K562 (cell line): ENCODE measurements around the gene RBPMS2. TPM values are rescaled to one million over a fixed set of nuclear protein-coding genes. Genes with fewer than 3 reads are reported as not detected.

Source experiments
- ATAC-seq: fragments of 200-7000 bp; cut with Tn5 transposase; 3 replicates; pipeline ENCODE4 v1.9.1; 2020; ENCODE audit warnings: moderate library complexity
- BruUV-seq: library from RNA; stranded (reverse); fragments of 400-500 nt; replicated peaks from 2 replicates; lab custom pipeline; 2021; lab: Mats Ljungman, UMichigan
- CTCF ChIA-PET: fragments of 300-600 bp; formaldehyde crosslinking; extraction: SDS; loops from one replicate; lab custom pipeline; 2021; ENCODE audit warnings: low intra/inter-chr PET ratio; lab: Yijun Ruan, JAX
- POLR2A ChIA-PET: fragments of 300-600, 350-650 bp; sonication (Branson Sonifier 250); formaldehyde crosslinking; extraction: SDS; loops from one replicate; lab custom pipeline; 2021; ENCODE audit warnings: antibody characterized with exemption, inconsistent platforms; lab: Yijun Ruan, JAX
- DNase-seq, 4 experiments: peaks; one replicate each; pipeline versions ENCODE4 v3.0.0 to v3.0.0-alpha.2; 2011 to 2018; ENCODE audit warnings: low spot score in 3 of 4, mixed read lengths in 3 of 4; ENCODE audit errors: extremely low read depth in 1 of 4
- FAIRE-seq: peaks from 2 replicates; lab custom pipeline; 2011; peaks lifted over from hg19 to GRCh38; lab: Jason Lieb, UNC
- H2AFZ ChIP-seq: 2 replicates; pipeline ENCODE4 v1.6.0; 2011; ENCODE audit warnings: low read depth, low read length, control low read depth, inconsistent platforms
- H3K27ac ChIP-seq: fragments of 200-600 bp; 3 replicates; pipeline ENCODE4 v1.8.0; 2011; ENCODE audit warnings: low read depth, mild to moderate bottlenecking, control low read depth, inconsistent platforms, low read length, moderate library complexity, mixed read lengths; ENCODE audit errors: extremely low read depth
- H3K27me3 ChIP-seq, 2 experiments: fragments of 300-600 bp in 1 of 2; 2 replicates in 1 of 2; 3 replicates in 1 of 2; pipeline versions ENCODE4 v1.6.0 to v1.8.0; 2011; ENCODE audit warnings: inconsistent platforms in 2 of 2, low read length in 2 of 2, mild to moderate bottlenecking in 1 of 2, mixed read lengths in 1 of 2, moderate library complexity in 1 of 2; ENCODE audit not compliant: control insufficient read depth in 2 of 2, insufficient read depth in 2 of 2
- H3K36me3 ChIP-seq: fragments of 300-600 bp; 3 replicates; pipeline ENCODE4 v1.8.0; 2011; ENCODE audit warnings: mild to moderate bottlenecking, low read length, inconsistent platforms; ENCODE audit not compliant: control insufficient read depth, insufficient read depth
- H3K4me1 ChIP-seq, 2 experiments: fragments of 200-600 bp in 1 of 2; replicated peaks in 1 of 2; 2 replicates in 1 of 2; 3 replicates in 1 of 2; pipeline versions ENCODE4 v1.5.1 to v1.8.0; 2011; ENCODE audit warnings: inconsistent platforms in 2 of 2, low read length in 2 of 2, mild to moderate bottlenecking in 1 of 2, mixed read lengths in 1 of 2, moderate library complexity in 1 of 2; ENCODE audit not compliant: control insufficient read depth in 2 of 2, insufficient read depth in 2 of 2
- H3K4me2 ChIP-seq: 2 replicates; pipeline ENCODE4 v1.6.1; 2011; ENCODE audit warnings: low read length, control low read depth, inconsistent platforms, mixed read lengths; ENCODE audit not compliant: insufficient read depth
- H3K4me3 ChIP-seq: fragments of 200-600 bp; sonication (generic), shearing (Covaris generic); 2 replicates; pipeline ENCODE4 v1.5.1; 2016; ENCODE audit warnings: control low read depth, inconsistent platforms
- H3K79me2 ChIP-seq: fragments of 200-600 bp; 3 replicates; pipeline ENCODE4 v1.8.0; 2011; ENCODE audit warnings: low read length, inconsistent platforms; ENCODE audit not compliant: control insufficient read depth, insufficient read depth
- H3K9ac ChIP-seq, 2 experiments: 2 replicates each; pipeline versions ENCODE4 v1.6.0 to v1.6.1; 2011; ENCODE audit warnings: low read depth in 2 of 2, low read length in 2 of 2, control low read depth in 1 of 2, inconsistent platforms in 1 of 2, mild to moderate bottlenecking in 1 of 2, mixed read lengths in 1 of 2; ENCODE audit not compliant: insufficient read depth in 1 of 2
- H3K9me1 ChIP-seq: one replicate; pipeline ENCODE4 v1.6.0; 2011; ENCODE audit warnings: inconsistent platforms, mild to moderate bottlenecking, low read length, moderate library complexity; ENCODE audit not compliant: control insufficient read depth, insufficient read depth
- H3K9me3 ChIP-seq: replicated peaks from 2 replicates; pipeline ENCODE4 v1.5.1; 2011; ENCODE audit warnings: low read depth, low read length, inconsistent platforms; ENCODE audit not compliant: control insufficient read depth, insufficient read depth
- H4K20me1 ChIP-seq: replicated peaks from 2 replicates; pipeline ENCODE4 v1.6.1; 2011; ENCODE audit warnings: low read length, inconsistent platforms, mixed read lengths; ENCODE audit not compliant: control insufficient read depth, insufficient read depth
- DLX4 ChIP-seq: fragments of 250-450 bp; sonication (Bioruptor Pico); IDR thresholded peaks from 2 replicates; pipeline ENCODE4 v1.6.1; 2021; ENCODE audit warnings: mild to moderate bottlenecking
- E2F1 ChIP-seq: sonication (generic); formaldehyde crosslinking; IDR thresholded peaks from 2 replicates; pipeline ENCODE4 v1.8.1; 2023; ENCODE audit warnings: mild to moderate bottlenecking, missing genetic modification reagents, moderate library complexity
- GATA2 ChIP-seq: sonication (generic); formaldehyde crosslinking; IDR thresholded peaks from 2 replicates; pipeline ENCODE4 v1.4.0; 2020; ENCODE audit warnings: mild to moderate bottlenecking, missing genetic modification reagents
- RB1 ChIP-seq: fragments of 450-650 bp; IDR thresholded peaks from 2 replicates; pipeline ENCODE4 v1.6.1; 2017; ENCODE audit warnings: low read depth, mild to moderate bottlenecking
- SPI1 ChIP-seq: IDR thresholded peaks from 2 replicates; pipeline ENCODE4 v1.6.1; 2011; ENCODE audit warnings: low read depth, low read length, control low read depth, borderline replicate concordance
- ZNF347 ChIP-seq: fragments of 450-650 bp; formaldehyde crosslinking; IDR thresholded peaks from 2 replicates; pipeline ENCODE4 v1.4.0; 2020; ENCODE audit warnings: low read depth, mild to moderate bottlenecking, moderate library complexity
- WGBS: fragments of 100-300 bp; shearing (Covaris generic); methylation state at CpG from one replicate; pipeline ENCODE4 v1.1.6; 2016; ENCODE audit warnings: low coverage, mixed read lengths; ENCODE audit not compliant: insufficient coverage; ENCODE audit errors: missing lambda C conversion rate; 5-methylcytosine and 5-hydroxymethylcytosine counted together
- in situ Hi-C: fragments of 300-500 bp; cut with MboI; formaldehyde crosslinking; loops from 4 replicates; pipeline ENCODE4 v1.15.0; 2018; ENCODE audit warnings: inconsistent platforms, mixed read lengths
- intact Hi-C: fragments of 100-400 bp; cut with micrococcal nuclease; formaldehyde crosslinking; loops from 2 replicates; pipeline ENCODE4 v1.14.2; 2022
- polyA plus RNA-seq, 8 experiments: library from polyadenylated mRNA; depleted of rRNA in 4 of 8; stranded (reverse) in 5 of 8; unstranded in 3 of 8; fragments of >200 nt; fragmentation: Nextera tagmentation in 2 of 8; fragmentation: Illumina TruSeq in 1 of 8; extraction: Ambion mirVana in 2 of 8; extraction: Trizol in 1 of 8; gene quantifications; 2 replicates each; pipeline versions ENCODE4 v1.2.1 to v1.2.3, GENCODE V29; 2011 to 2014; ENCODE audit warnings: inconsistent platforms in 1 of 8, missing spikeins in 1 of 8
- total RNA-seq, 7 experiments: library from RNA; depleted of rRNA in 6 of 7; stranded (reverse); fragments of >200 nt in 6 of 7; fragmentation: Illumina TruSeq in 2 of 7; extraction: Trizol in 2 of 7; gene quantifications; 2 replicates each; pipeline versions ENCODE4 v1.2.1 to v1.2.3, GENCODE V29; 2011 to 2021; ENCODE audit warnings: low replicate concordance in 1 of 7

The RBPMS2 gene
- total and polyA plus RNA-seq, 9 of the 15 experiments (the other 6 are each of a cell fraction or from before 2014, with no cell fraction given) = 0.11 to 2.6 (median 0.37) TPM; not detected in 1

GRCh38 chr15:64761156-64761555, 14.2 kb downstream of the RBPMS2 start:
- Histone ChIP-seq H3K9me3 (no peaks in the 10 kb centered on the region), H3K36me3 (no peaks in the 10 kb centered on the region), H3K4me2 (no peak overlapping the region), H2AFZ (no peak overlapping the region), H3K9me1 (peaks cover 2% of the 10 kb centered on the region), H3K79me2 (no peaks in the 10 kb centered on the region), H3K27me3 (peaks cover 0 to 35% of the 10 kb centered on the region in 2 experiments; a peak in 3 of 5 replicates), H3K27ac (no peak overlapping the region), H3K4me1 (no peaks in the 10 kb centered on the region), H3K4me3 (no peak overlapping the region), H4K20me1 (no peaks in the 10 kb centered on the region), H3K9ac (no peak overlapping the region)
- ATAC-seq (no peak), FAIRE-seq (no peak), DNase-seq (no peak)
- ChIA-PET CTCF (no interaction called here), POLR2A (interaction anchor here (0.8 kb wide), 1 partner anchor 12 kb away, joined by 3 read pairs; no protein-coding TSS in a partner anchor)
- BruUV-seq = no TSS peak
- 33% methylated on average over 11 of the region's 11 CpGs for WGBS
- in situ Hi-C loops = no loop called here
- intact Hi-C loops = no loop called here
- no peak for TF ChIP-seq E2F1 (CRISPR knock-in tag)
- no peak for TF ChIP-seq RB1
- no peak for TF ChIP-seq DLX4 (CRISPR knock-in tag)
- TF ChIP-seq ZNF347 = no peak
- no peak for TF ChIP-seq SPI1
- TF ChIP-seq GATA2 (CRISPR knock-in tag) = no peak
